Kasumi-1 (cell line): ENCODE data around the gene BBS12.
"Not testable (repeated sequence)": the region's sequence is repeated elsewhere in the genome, so short reads cannot be mapped to it uniquely, and the experiment has no call there.

Experiments
- DNase-seq, 2 experiments: peaks; one replicate each; lab custom pipeline; 2025; lab: John Stamatoyannopoulos, UW

Gene BBS12

DNA sequence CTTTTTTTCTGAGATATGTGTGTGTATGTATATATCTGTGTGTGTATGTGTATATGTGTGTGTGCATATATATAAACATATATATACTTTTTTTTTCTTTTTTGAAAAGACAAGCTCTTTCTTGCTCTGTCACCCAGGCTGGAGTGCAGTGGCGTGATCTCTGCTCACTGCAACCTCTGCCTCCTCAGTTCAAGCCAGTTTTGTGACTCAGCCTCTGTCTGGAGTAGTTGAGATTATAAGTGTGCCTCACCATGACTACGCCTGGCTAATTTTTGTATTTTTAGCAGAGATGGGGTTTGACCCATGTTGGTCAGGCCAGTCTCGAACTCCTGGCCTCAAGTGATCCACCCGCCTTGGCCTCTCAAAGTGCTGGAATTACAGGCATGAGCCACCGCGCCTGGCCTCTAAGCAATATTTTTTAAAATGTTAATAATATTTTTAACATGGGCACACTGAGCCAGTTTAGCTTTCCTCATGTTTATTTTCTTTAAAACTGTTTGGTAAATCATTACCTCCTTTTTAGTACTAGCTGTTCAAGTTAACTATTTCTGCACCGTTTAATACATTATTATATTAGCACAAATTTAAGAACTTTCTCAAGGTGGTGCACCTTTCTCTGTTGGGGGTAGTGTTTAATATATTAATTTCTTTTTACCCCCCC lies 33.3 kb downstream of the BBS12 start:
- DNase-seq, result no peak

DNA sequence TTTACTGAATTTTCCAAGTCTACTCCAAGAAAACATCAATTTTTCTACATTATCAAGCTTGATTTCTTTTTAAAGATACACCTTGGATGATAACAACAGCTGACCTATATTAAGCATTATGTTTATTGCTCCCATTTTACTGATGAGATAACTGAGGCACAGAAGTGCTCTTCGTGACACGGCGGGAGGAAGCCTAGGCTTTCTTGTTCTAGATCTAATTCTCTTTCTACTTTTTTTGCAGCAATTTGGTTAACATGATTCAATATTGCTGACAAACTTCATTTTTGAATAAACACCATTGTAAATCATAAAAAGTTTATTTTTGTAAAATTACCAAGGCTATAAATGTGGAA lies 33.8 kb downstream of the BBS12 start:
- DNase-seq, result no peak

DNA sequence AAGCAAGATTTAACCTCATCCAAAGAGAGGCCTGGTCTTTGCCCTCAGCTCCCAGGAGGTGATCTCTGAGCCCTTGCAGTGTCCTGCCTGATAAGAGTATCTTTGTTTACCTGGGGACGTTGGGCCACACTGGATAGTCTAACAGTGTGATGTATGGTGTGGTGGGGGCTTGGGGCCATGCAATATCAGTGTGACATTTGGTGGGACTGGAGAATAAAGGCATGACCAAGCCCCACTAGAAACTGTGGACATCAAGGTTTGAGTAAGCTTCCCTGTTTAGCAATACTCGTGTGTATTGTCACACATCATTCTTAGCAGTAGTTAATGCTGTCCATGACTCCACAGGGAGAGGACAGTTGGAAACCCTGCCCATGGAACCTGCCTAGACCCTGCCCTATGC lies 34.4 kb downstream of the BBS12 start:
- DNase-seq, result no peak

- DNase-seq, result no peak
These were observed 39.2 kb downstream of the BBS12 start for GRCh38 chr4:122771724-122772123.

DNA sequence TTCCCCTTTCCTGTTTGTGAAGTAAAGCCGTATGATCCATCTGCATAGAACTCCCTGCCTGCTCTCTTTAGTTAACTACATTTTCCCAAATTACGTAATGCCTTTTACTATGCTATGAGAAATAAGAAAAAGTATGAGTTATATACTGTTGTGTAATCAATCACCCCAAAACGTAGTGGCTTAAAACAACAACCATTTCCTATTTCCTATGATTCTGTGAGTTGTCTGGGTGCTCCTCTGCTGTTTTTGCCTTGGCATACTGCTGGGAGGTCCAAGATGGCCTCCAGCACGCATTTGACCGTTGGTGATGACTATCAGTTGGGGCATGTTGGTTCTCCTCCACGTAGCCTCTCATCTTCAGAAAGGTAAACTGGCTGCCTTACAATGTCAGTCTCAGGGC lies 39.8 kb downstream of the BBS12 start:
- DNase-seq, result no peak

DNA sequence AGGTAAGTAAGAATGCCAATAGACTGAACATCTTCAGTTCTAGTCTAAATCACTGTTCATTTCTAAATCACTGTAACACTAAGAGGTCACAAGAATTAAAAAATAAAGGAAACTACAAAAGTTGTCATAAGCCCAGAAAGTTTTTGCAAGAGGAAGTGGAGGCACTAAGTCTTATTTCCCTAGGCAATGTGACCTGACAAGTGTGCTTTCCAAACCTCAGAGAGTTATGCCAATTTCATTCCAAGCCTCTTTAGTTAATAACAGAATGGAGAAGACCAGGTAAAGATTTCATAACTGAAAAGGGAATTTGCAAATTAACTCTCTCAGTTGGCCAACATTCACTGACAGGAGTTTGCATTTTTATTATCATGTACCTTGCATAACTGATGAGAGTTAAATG lies 40.5 kb downstream of the BBS12 start:
- no peak for DNase-seq

- DNase-seq, result no peak
These were observed 42.5 kb downstream of the BBS12 start for GRCh38 chr4:122775039-122775438.

DNA sequence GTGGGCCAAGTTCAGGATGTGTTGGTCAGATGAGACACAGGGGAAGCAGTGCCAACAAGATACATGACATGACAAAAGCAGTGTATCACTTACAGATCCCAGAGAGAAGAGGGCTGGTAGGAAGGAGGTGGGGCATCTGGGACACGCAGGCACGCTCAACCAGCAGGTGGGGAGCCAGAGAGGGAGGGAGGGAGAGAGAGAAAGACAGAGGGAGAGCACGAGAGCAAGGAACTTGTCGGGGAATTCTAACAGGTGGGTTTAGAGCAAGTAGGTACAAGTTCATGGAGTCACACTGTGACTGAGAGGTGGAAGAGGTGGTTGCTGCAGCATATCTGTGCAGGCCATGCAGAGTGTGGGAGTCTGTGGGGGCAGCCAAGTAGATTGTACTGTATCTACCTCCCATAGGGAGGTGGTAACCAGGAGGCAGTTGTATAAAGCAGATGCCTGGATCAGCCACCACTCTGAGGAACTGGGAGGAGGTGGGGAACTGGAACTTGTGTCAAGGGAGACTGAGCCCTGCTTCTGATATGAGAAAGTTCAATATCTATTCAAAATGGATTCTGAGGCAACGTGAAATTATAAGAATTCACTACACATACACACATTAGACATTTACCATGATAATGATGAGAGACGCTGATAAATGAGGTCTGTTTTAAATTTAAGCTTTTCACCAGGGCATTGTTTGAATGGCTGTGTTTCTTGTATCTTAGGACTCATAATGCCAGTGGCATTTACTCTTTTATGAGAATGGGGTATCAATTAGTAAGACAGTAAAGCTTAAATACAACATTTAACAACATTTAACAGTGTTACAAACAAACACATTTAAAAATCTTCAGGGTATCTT lies 43.7 kb downstream of the BBS12 start:
- no peak for DNase-seq

DNA sequence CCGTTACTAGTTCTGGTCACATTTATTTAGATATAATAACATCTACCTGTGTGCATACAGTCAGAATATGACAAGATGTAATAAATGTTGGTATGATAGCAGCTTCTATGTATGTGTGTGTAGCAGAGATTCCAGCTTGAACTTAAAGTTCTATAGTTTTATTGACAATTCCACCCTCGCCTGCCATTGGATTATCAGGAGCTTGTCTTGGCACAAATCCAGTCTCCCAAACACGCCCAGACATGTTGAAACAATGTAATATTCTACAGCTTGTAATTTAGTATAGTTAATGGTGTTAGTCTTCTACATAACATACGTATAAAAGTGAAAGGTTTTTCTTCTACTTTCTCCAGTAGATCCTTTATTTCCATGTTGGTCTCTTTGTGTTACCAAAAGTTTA lies 44.4 kb downstream of the BBS12 start:
- no peak for DNase-seq

DNA sequence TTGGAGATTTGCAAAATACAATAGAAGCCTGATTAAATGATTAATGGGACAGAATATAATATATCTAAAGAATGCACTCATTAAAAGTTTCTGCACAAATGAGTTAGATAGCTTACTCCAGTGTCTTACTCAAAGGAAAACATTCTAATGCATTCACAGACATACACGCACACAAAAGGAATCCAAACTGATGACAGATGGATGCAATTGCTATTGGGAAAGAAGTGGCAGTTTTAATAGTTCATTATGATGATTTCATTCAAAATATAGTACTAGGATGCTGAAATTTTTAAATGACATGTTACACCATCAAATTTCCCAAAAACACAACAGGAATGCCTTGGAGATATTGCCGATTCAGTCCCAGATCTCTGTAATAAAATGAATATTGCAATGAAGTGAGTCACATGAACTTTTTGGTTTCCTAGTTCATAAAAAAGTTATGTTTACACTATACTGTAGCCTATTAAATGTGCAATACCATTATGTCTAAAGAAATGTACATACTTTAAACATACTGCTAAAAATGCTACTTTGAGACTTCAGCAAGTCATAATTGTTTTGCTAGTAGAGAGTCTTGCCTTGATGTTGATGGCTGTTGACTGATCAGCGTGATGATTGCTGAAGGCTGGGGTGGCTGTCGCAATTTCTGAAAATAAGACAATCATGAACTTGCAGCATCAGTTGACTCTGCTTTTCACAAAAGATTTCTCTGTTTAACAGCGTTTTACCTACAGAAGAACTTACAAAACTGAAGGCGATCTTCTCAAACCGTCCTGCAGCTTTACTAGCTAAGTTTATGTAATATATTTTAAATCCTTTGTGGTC lies 45.6 kb downstream of the BBS12 start:
- DNase-seq, result no peak

GRCh38 chr4:122781486-122781885 lies 49.0 kb downstream of the BBS12 start:
- DNase-seq, result no peak

- DNase-seq, result peak; percentile 18 to 21
These were observed 51.1 kb downstream of the BBS12 start for GRCh38 chr4:122783301-122784215.

- DNase-seq, result no peak
These were observed 51.8 kb downstream of the BBS12 start for GRCh38 chr4:122784261-122784660.

DNA sequence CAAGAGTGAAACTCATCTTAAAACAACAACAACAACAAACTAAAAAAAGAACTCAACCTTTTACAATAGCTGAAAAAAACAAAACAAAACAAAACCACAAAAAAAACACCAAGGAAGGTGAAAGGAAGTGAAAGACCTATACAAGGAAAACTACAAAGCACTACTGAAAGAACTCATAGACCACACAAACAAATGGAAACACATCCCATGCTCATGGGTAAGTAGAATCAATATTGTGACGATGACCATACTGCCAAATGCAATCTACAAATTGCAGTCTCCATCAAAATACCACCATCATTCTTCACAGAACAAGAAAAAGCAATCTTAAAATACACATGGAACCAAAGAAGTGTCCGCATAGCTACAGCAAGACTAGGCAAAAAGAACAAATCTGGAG lies 52.6 kb downstream of the BBS12 start:
- no peak for DNase-seq

DNA sequence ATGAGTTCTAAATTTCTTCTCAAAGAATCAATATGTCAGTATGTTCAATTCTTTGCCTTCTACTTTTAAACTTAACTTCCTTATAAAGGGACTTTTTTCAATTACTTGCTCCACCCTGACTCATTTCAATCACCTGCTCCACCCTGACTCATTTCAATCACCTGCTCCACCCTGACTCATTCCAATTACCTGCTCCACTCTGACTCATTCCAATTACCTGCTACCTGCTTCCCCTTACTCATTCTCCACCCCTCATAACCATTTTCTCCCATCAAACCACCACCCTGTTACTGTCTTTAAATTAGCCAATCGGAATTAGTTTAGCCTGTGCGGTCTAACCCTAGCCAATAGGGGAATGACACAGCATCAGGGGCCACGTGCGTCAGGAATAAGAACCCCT lies 53.8 kb downstream of the BBS12 start:
- DNase-seq, result not testable (repeated sequence)

DNA sequence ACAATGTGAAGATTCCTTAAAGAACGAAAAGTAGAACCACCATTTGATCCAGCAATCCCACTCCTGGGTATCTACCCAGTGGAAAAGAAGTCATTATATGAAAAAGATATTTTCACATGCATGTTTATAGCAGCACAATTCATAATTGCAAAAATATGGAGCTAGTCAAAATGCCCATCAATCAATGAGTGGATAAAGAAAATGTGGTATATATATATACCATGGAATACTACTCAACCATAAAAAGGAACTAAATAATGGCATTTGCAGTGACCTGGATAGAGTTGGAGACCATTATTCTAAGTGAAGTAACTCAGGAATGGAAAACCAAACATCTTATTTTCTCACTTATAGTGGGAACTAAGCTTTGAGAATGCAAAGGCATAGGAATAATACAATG lies 54.4 kb downstream of the BBS12 start:
- not testable (repeated sequence) for DNase-seq

DNA sequence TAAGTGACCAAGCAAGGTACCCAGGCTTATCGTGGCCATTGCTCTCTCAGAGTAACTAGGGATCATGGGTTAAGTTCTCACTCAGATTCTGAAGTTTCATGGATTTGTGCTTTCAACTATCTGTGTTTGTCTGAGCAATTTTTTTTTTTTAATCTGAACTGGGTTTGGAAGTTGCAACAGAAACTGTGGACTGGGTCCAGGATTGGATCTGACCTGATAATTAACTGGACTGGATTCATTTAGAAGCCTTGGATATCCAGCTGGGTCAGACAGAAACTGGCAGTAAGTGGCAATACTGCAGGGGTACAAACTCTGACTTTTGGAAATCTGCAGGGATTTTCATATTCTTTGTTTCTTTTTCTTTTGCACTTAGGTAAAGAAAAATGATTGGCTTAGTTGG lies 55.4 kb downstream of the BBS12 start:
- DNase-seq, result no peak

- no peak for DNase-seq
These were observed 56.4 kb downstream of the BBS12 start for GRCh38 chr4:122788935-122789334.

- DNase-seq, result no peak
These were observed 61.3 kb downstream of the BBS12 start for GRCh38 chr4:122793811-122794210.
